ENCODE data around the gene PRKCQ. TPM values are rescaled to one million over a fixed set of nuclear protein-coding genes. Genes with fewer than 3 reads are reported as not detected.

PRKCQ gene
- total RNA-seq, 1 experiment from 2014 or later, result 12.1 TPM

GRCh38 chr10:6393168-6393567 lies 186.9 kb downstream of the PRKCQ start:
- H3T11ph ChIP-seq (ENCODE audit: low read length), result no peak overlapping the region
- no peak overlapping the region for H2BK15ac ChIP-seq (ENCODE audit: low read depth, low read length)
- H3K27ac Mint-ChIP-seq, result no peak overlapping the region
- no peak overlapping the region for H3K23ac ChIP-seq (ENCODE audit: insufficient read length, low read depth, low read length)
- H4K5ac ChIP-seq (ENCODE audit: insufficient read length, low read depth, low read length), result no peak overlapping the region
- H3K79me2 ChIP-seq (ENCODE audit: insufficient read depth, low read length), result no peaks in the 10 kb centered on the region
- DNase-seq, result no peak
- WGBS (ENCODE audit: extremely low coverage, insufficient read length, low lambda C conversion rate), result no CpG with 5 or more reads among the region's 2 CpGs
- H2BK5ac ChIP-seq (ENCODE audit: insufficient read length, low read length), result no peak overlapping the region
- no peaks in the 10 kb centered on the region for H3K23me2 ChIP-seq (ENCODE audit: insufficient read length, low read depth, low read length, poor library complexity, severe bottlenecking)
- peaks cover 8 to 15% of the 10 kb centered on the region in 2 experiments; a peak in 3 of 5 replicates for H3K9me3 Mint-ChIP-seq
- H3K14ac ChIP-seq (ENCODE audit: insufficient read depth, low read length), result no peak overlapping the region
- no peak overlapping the region for H2AK5ac ChIP-seq (ENCODE audit: insufficient read length, low read length)
- no peak overlapping the region for H3K4ac ChIP-seq (ENCODE audit: low read depth, low read length)
- no peak overlapping the region for H2AFZ ChIP-seq (ENCODE audit: low read length)
- peaks cover 5 to 6% of the 10 kb centered on the region in 2 experiments; a peak in 3 of 4 replicates for H3K4me1 Mint-ChIP-seq
- no peak overlapping the region for H3K9ac ChIP-seq (ENCODE audit: extremely low read depth, insufficient read length, low read length)
- H3K79me1 ChIP-seq (ENCODE audit: insufficient read depth, low read depth, low read length, poor library complexity, severe bottlenecking), result no peaks in the 10 kb centered on the region
- H3K4me2 ChIP-seq (ENCODE audit: insufficient read depth, insufficient read length, low read length), result no peak overlapping the region
- no peak overlapping the region for H4K8ac ChIP-seq (replicated peaks; ENCODE audit: insufficient read length, low read depth, low read length)
- H4K91ac ChIP-seq (ENCODE audit: insufficient read length, low read depth, low read length), result no peak overlapping the region
- no peaks in the 10 kb centered on the region for H3K4me1 ChIP-seq (ENCODE audit: insufficient read depth, low read length)
- no peak overlapping the region for H2BK120ac ChIP-seq (ENCODE audit: low read depth, low read length, poor library complexity, severe bottlenecking)
- no peak overlapping the region for H3K56ac ChIP-seq (ENCODE audit: insufficient read length, low read depth, low read length)
- peaks cover 3% of the 10 kb centered on the region; the same call in 1 of the 2 replicates for H3K27me3 Mint-ChIP-seq (ENCODE audit: low read depth)
- no peak overlapping the region for H3K4me3 Mint-ChIP-seq
- H3K27ac ChIP-seq (ENCODE audit: insufficient read length, low read depth, low read length), result no peak overlapping the region
- TF ChIP-seq CTCF (conservative IDR thresholded peaks at IDR 0.05), result no peak
- no peaks in the 10 kb centered on the region for H3K9me3 ChIP-seq (ENCODE audit: control insufficient read depth, low read depth, low read length)
- no peaks in the 10 kb centered on the region for H4K20me1 ChIP-seq (ENCODE audit: control insufficient read depth, insufficient read depth, insufficient read length)
- H3K36me3 Mint-ChIP-seq (ENCODE audit: insufficient read depth in 1 of 3, low read depth in 3 of 3), result peaks cover 3 to 24% (median 4%) of the 10 kb centered on the region in 3 experiments; a peak in 6 of 7 replicates
- H2BK12ac ChIP-seq (ENCODE audit: insufficient read length, low read depth, low read length), result no peak overlapping the region
- H3K18ac ChIP-seq (ENCODE audit: insufficient read length, low read depth, low read length), result no peak overlapping the region
- no peaks in the 10 kb centered on the region for H3K27me3 ChIP-seq (ENCODE audit: insufficient read depth, low read length)
- no peak overlapping the region for H2BK20ac ChIP-seq (ENCODE audit: low read depth, low read length, poor library complexity, severe bottlenecking)
